Measurements from ENCODE around the gene ABCC1.

The ABCC1 gene

GRCh38 chr16:15960124-15960971, 10.9 kb downstream of the ABCC1 start:
- H3K4me3 ChIP-seq (ENCODE audit: low read length), result no peak overlapping the region
- H3K27me3 ChIP-seq (ENCODE audit: control insufficient read depth, insufficient read depth, low read length), result no peaks in the 10 kb centered on the region
- H3K36me3 ChIP-seq (ENCODE audit: control insufficient read depth, insufficient read depth, low read length), result no peaks in the 10 kb centered on the region
- peaks cover 6% of the 10 kb centered on the region for H3K4me1 ChIP-seq (ENCODE audit: control insufficient read depth, insufficient read depth, low read length)
- no peaks in the 10 kb centered on the region for H3K9me3 ChIP-seq (ENCODE audit: control insufficient read depth, low read length)
- no peak overlapping the region for H3K9ac ChIP-seq (ENCODE audit: low read length)

- Histone ChIP-seq H3K4me3 (ENCODE audit: low read length) (no peak overlapping the region), H3K27me3 (ENCODE audit: control insufficient read depth, insufficient read depth, low read length) (no peaks in the 10 kb centered on the region), H3K9me3 (ENCODE audit: control insufficient read depth, low read length) (no peaks in the 10 kb centered on the region), H3K9ac (ENCODE audit: low read length) (no peak overlapping the region), H3K4me1 (ENCODE audit: control insufficient read depth, insufficient read depth, low read length) (peaks cover 6% of the 10 kb centered on the region), H3K36me3 (ENCODE audit: control insufficient read depth, insufficient read depth, low read length) (no peaks in the 10 kb centered on the region)
Measured at GRCh38 chr16:15961060-15961511, 11.7 kb downstream of the ABCC1 start.

- peaks cover 9% of the 10 kb centered on the region for H3K4me1 ChIP-seq (ENCODE audit: control insufficient read depth, insufficient read depth, low read length)
- no peaks in the 10 kb centered on the region for H3K36me3 ChIP-seq (ENCODE audit: control insufficient read depth, insufficient read depth, low read length)
- no peak overlapping the region for H3K4me3 ChIP-seq (ENCODE audit: low read length)
- no peaks in the 10 kb centered on the region for H3K9me3 ChIP-seq (ENCODE audit: control insufficient read depth, low read length)
- H3K27me3 ChIP-seq (ENCODE audit: control insufficient read depth, insufficient read depth, low read length), result no peaks in the 10 kb centered on the region
- H3K9ac ChIP-seq (ENCODE audit: low read length), result no peak overlapping the region
Measured at GRCh38 chr16:15961571-15962090, 12.2 kb downstream of the ABCC1 start.

GRCh38 chr16:15963307-15963910, 14.0 kb downstream of the ABCC1 start:
- Histone ChIP-seq H3K9ac (ENCODE audit: low read length) (no peak overlapping the region), H3K4me1 (ENCODE audit: control insufficient read depth, insufficient read depth, low read length) (peaks cover 15% of the 10 kb centered on the region), H3K4me3 (ENCODE audit: low read length) (no peak overlapping the region), H3K9me3 (ENCODE audit: control insufficient read depth, low read length) (no peaks in the 10 kb centered on the region), H3K36me3 (ENCODE audit: control insufficient read depth, insufficient read depth, low read length) (no peaks in the 10 kb centered on the region), H3K27me3 (ENCODE audit: control insufficient read depth, insufficient read depth, low read length) (no peaks in the 10 kb centered on the region)

GRCh38 chr16:15966420-15966819, 17.0 kb downstream of the ABCC1 start:
- H3K4me3 ChIP-seq (ENCODE audit: low read length), result no peak overlapping the region
- no peaks in the 10 kb centered on the region for H3K36me3 ChIP-seq (ENCODE audit: control insufficient read depth, insufficient read depth, low read length)
- no peaks in the 10 kb centered on the region for H3K27me3 ChIP-seq (ENCODE audit: control insufficient read depth, insufficient read depth, low read length)
- no peak overlapping the region for H3K9ac ChIP-seq (ENCODE audit: low read length)
- no peaks in the 10 kb centered on the region for H3K9me3 ChIP-seq (ENCODE audit: control insufficient read depth, low read length)
- H3K4me1 ChIP-seq (ENCODE audit: control insufficient read depth, insufficient read depth, low read length), result peaks cover 14% of the 10 kb centered on the region

DNA sequence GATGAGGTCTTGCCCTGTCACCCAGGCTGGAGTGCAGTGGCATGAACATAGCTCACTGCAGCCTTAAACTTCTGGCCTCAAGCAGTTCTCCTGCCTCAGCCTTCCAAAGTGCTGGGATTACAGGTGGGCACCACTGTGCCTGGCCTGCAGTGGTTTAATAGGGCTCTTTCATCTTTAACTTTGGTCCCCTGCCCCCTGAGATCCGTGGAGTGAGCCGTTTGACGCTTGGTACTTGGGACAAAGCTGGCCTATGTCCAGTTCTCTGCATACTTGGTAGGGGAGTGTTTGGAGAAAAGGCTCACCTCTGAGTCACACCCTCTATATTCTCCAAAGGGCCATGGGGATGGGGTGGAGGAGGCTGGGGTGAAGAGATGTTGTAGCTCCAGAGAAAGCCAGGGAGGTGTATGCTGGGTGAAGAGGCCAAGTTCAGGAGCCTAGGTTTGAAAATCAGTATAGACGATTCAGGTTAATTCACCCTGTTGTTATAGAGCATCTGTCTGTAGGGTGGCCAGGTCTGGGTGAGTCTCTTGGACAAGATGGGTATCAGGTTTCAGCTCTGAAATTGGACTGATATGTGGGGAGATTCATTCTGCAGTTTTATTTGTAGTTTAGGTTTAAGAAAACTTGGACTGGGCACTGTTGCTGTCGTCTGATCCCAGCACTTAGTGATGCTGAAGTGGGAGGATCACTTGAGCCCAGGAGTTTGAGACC, 17.6 kb downstream of the ABCC1 start:
- H3K27me3 ChIP-seq (ENCODE audit: control insufficient read depth, insufficient read depth, low read length), result no peaks in the 10 kb centered on the region
- no peak overlapping the region for H3K4me3 ChIP-seq (ENCODE audit: low read length)
- peaks cover 9% of the 10 kb centered on the region for H3K4me1 ChIP-seq (ENCODE audit: control insufficient read depth, insufficient read depth, low read length)
- no peaks in the 10 kb centered on the region for H3K9me3 ChIP-seq (ENCODE audit: control insufficient read depth, low read length)
- H3K36me3 ChIP-seq (ENCODE audit: control insufficient read depth, insufficient read depth, low read length), result no peaks in the 10 kb centered on the region
- H3K9ac ChIP-seq (ENCODE audit: low read length), result no peak overlapping the region

GRCh38 chr16:15967655-15968315, 18.4 kb downstream of the ABCC1 start:
- H3K36me3 ChIP-seq (ENCODE audit: control insufficient read depth, insufficient read depth, low read length), result no peaks in the 10 kb centered on the region
- peaks cover 9% of the 10 kb centered on the region for H3K4me1 ChIP-seq (ENCODE audit: control insufficient read depth, insufficient read depth, low read length)
- peaks cover 5% of the 10 kb centered on the region for H3K9me3 ChIP-seq (ENCODE audit: control insufficient read depth, low read length)
- no peak overlapping the region for H3K9ac ChIP-seq (ENCODE audit: low read length)
- no peaks in the 10 kb centered on the region for H3K27me3 ChIP-seq (ENCODE audit: control insufficient read depth, insufficient read depth, low read length)
- no peak overlapping the region for H3K4me3 ChIP-seq (ENCODE audit: low read length)

- Histone ChIP-seq H3K27me3 (ENCODE audit: control insufficient read depth, insufficient read depth, low read length) (no peaks in the 10 kb centered on the region), H3K36me3 (ENCODE audit: control insufficient read depth, insufficient read depth, low read length) (no peaks in the 10 kb centered on the region), H3K9me3 (ENCODE audit: control insufficient read depth, low read length) (peaks cover 5% of the 10 kb centered on the region), H3K9ac (ENCODE audit: low read length) (no peak overlapping the region), H3K4me3 (ENCODE audit: low read length) (no peak overlapping the region), H3K4me1 (ENCODE audit: control insufficient read depth, insufficient read depth, low read length) (peaks cover 19% of the 10 kb centered on the region)
Measured at GRCh38 chr16:15970202-15970601, 20.8 kb downstream of the ABCC1 start.

DNA sequence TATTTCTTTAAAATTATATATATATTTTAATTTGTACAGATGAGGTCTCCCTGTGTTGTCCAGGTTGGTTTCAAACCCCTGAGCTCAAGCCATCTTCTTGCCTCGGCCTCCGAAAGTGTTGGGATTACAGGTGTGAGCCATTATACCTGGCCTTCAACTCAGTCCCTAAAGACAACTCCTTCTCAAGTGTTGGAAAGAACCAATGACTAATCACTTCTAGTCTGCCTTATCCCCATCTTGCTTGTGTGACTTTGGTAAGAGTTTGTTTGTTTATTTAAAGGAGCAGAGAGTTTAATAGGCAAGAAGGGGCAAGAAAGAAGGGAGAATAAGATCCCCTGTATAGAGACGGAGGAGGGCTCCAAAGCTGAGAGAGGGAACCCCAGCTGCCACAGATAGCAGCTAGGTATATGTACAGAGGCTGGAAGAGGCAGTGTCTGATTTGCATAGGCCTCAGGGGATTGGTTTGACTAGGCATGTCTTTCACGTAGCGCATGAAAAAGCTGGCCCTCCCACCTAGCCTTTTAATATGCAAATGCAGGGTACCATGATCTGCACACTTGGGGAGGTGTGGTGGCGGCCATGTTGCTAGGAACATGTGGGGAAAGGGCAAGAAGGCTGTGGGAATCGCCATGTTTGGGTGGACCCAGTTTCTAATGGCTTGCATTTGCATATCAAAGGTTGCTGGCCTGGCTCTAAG, 21.5 kb downstream of the ABCC1 start:
- peaks cover 5% of the 10 kb centered on the region for H3K9me3 ChIP-seq (ENCODE audit: control insufficient read depth, low read length)
- H3K9ac ChIP-seq (ENCODE audit: low read length), result no peak overlapping the region
- H3K4me1 ChIP-seq (ENCODE audit: control insufficient read depth, insufficient read depth, low read length), result peaks cover 19% of the 10 kb centered on the region
- no peaks in the 10 kb centered on the region for H3K27me3 ChIP-seq (ENCODE audit: control insufficient read depth, insufficient read depth, low read length)
- no peaks in the 10 kb centered on the region for H3K36me3 ChIP-seq (ENCODE audit: control insufficient read depth, insufficient read depth, low read length)
- no peak overlapping the region for H3K4me3 ChIP-seq (ENCODE audit: low read length)

DNA sequence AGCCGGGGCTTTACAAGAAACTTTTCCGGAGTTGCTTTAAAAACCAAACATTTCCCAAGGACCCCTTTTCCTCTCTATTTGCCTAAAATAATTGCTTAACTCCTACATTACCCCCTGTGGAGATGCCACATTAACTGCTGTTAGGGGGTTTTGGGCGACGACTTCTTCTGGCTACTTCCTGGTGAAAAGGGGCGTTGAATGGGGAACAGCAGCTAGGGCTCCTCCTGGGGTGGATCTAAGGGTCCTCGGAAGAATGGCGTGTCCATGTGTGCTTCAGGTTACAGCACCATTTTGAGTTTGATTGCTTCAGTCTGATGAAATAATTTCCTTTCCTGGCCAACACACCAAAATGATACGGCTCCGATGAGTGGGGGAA, 22.0 kb downstream of the ABCC1 start:
- no peaks in the 10 kb centered on the region for H3K36me3 ChIP-seq (ENCODE audit: control insufficient read depth, insufficient read depth, low read length)
- peaks cover 5% of the 10 kb centered on the region for H3K9me3 ChIP-seq (ENCODE audit: control insufficient read depth, low read length)
- no peak overlapping the region for H3K9ac ChIP-seq (ENCODE audit: low read length)
- peaks cover 17% of the 10 kb centered on the region for H3K4me1 ChIP-seq (ENCODE audit: control insufficient read depth, insufficient read depth, low read length)
- no peak overlapping the region for H3K4me3 ChIP-seq (ENCODE audit: low read length)
- no peaks in the 10 kb centered on the region for H3K27me3 ChIP-seq (ENCODE audit: control insufficient read depth, insufficient read depth, low read length)
